ENCODE results near the gene TSGA10IP.

GRCh38 chr11:65911682-65912568 lies 33.4 kb upstream of the TSGA10IP start:
- TF ChIP-seq, protein P1, sequence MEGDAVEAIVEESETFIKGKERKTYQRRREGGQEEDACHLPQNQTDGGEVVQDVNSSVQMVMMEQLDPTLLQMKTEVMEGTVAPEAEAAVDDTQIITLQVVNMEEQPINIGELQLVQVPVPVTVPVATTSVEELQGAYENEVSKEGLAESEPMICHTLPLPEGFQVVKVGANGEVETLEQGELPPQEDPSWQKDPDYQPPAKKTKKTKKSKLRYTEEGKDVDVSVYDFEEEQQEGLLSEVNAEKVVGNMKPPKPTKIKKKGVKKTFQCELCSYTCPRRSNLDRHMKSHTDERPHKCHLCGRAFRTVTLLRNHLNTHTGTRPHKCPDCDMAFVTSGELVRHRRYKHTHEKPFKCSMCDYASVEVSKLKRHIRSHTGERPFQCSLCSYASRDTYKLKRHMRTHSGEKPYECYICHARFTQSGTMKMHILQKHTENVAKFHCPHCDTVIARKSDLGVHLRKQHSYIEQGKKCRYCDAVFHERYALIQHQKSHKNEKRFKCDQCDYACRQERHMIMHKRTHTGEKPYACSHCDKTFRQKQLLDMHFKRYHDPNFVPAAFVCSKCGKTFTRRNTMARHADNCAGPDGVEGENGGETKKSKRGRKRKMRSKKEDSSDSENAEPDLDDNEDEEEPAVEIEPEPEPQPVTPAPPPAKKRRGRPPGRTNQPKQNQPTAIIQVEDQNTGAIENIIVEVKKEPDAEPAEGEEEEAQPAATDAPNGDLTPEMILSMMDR (IDR thresholded peaks at IDR 0.05; ENCODE audit: insufficient read depth, low read depth, low read length) = no peak
- TF ChIP-seq EZH2 (IDR thresholded peaks at IDR 0.05; ENCODE audit: insufficient read depth, low read length) = no peak

Data from astrocyte (in vitro differentiated cells and primary cell).